ENCODE data around the gene AIFM1.
A peak's percentile ranks its signal among the peaks of the same experiment; 100 is the strongest.

Gene AIFM1

DNA sequence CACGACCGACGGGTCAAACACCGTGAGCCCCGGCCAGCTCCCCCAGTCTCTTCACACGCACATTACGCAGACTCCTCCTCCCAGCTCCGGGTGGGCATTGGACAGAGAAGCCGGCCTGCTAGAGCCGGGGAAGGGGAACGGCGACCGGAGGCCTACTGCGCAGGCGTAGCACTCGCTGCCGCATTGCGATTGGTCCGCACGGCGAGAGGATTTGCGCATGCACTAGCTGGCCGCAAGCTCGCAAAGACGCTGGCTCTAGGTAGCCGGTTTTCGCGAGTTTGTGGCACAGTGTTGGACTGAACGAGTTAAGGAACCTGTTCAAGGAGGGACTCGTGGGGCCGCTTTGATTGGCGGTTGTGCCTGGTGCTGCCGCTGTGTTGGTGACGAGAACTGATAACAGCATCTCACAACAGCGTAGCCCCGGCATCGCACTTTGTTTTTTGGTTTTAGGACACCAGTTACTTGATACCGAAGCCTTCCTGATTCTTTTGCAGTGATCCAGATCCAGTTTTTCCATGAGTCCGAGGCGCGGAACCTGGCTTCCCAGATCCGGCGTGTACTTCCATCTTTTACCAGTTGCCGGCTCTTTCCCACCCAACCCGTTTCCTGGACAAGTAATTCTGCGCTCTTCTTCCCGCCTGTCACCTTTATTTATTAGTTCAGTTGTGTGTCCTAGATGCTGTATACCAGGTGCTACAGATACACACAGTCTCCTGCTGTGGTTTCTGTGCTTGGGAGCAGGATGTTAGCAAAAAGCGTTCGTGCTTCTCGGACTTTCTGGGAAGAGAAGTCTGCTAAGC lies at the start of gene AIFM1:
Gene AIFM1, minus strand, starts transcription at position 139 of the 800 bp plus-strand sequence. CDS start 185 bp downstream, outside the sequence.
- peak; percentile 88 for DNase-seq (ENCODE audit: low spot score)
- peak; percentile 55 for FAIRE-seq

- no peak for FAIRE-seq
- no peak for DNase-seq (ENCODE audit: low spot score)
These were observed 47.7 kb upstream of the AIFM1 start for GRCh38 chrX:130213376-130213775.

DNA sequence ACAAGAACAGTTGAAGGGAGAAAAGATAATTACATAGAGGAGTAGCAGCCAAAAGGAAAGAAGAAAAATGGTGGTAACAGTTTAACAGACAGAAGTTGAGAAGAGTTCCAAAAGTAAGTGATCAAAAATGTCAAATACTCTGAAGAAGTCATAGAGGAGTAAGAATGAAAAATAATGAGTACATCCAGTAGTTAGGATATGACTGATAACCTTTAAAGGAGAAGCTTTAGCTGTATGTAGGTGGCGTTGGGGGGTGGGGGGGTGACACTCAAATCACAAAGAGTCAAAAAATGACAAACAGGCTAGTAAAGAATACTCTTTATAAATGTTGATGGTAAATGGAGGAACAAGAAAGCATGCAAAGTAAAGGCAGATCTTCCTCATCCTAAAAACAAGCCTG lies 46.7 kb upstream of the AIFM1 start:
- DNase-seq (ENCODE audit: low spot score) (no peak), FAIRE-seq (no peak)

- no peak for DNase-seq (ENCODE audit: low spot score)
- FAIRE-seq: no peak
These were observed 46.0 kb upstream of the AIFM1 start for GRCh38 chrX:130211415-130212186.

DNA sequence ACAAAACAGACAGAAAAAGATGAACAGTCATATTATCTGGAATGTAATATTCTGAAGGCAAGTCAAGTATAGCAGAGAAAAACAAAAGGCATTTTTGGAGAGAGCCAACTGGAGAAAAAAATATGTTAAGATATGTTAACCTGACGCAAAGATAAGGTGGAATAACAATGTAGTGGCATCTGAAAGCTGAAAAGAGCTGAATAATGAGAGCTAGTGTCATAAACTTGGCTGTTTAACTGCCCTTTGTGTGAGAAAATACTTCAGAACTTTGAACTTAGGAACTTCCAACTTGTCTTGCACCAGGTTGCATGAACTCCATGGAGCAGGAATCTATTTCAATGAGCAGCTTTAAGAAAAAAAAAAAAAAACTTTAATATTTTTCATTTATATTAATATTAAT lies 39.0 kb upstream of the AIFM1 start:
- FAIRE-seq: no peak

DNA sequence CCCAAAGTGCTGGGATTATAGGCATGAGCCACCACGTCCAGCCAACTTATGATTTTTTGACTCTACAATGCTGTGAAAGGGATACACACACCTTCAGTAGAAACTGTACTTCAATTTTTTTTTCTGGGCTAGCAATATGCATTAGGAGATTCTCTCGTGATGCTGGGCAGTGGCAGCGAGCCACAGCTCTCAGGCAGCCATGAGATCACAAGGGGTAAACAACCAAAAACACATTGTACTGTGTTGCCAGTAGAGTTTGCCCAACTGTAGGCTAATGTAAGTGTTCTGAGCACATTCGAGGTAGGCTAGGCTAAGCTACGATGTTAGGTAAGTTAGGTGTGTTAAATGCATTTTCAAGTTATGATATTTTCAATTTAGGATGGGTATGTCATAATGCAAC lies 31.8 kb upstream of the AIFM1 start:
- DNase-seq (ENCODE audit: low spot score) (no peak), FAIRE-seq (no peak)

More for the DNA sequence above, 39.0 kb upstream of the AIFM1 start:
- no peak for DNase-seq (ENCODE audit: low spot score)

DNA sequence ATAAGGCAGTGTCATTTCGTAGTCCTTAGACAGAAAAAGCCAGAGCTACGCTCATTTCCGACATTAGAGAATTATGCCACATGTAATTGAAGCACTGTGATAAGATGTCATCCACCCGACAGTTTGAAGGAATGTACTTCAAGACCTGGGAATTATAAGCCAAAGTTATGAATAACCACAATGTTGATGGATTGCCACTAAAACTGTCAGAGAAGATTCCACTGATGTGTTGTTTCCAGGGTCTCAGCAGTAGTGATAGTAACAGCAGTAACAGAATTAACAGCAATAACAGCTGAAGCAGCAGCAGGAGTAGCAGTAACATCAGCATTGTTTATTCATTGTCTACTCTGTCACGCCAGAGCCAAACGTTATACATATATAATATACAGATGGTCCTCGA lies 30.8 kb upstream of the AIFM1 start:
- DNase-seq (ENCODE audit: low spot score): no peak

DNA sequence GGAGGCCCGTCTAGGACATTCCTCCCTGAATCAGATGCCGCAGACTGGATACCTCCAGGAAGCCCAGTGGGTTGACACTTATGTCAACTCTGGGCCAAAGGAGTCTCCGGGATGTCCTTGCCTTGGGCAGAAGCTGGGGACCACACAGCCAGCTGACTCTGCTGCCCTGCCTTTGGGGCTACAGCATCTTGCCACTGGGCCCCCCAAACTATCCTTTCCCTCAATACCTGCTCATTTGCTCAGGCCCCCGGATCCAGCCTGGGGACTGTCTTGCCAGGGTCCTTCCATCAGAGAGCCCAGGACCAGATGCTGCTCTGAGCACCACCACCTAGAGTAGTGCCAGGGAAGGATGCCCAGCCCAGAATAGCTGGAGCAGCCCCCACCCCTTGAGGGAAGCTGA lies 25.2 kb upstream of the AIFM1 start:
- FAIRE-seq: no peak
- no peak for DNase-seq (ENCODE audit: low spot score)

More for the DNA sequence above, 30.8 kb upstream of the AIFM1 start:
- no peak for FAIRE-seq

GRCh38 chrX:130186651-130187050 lies 21.0 kb upstream of the AIFM1 start:
- FAIRE-seq (no peak), DNase-seq (ENCODE audit: low spot score) (no peak)

DNA sequence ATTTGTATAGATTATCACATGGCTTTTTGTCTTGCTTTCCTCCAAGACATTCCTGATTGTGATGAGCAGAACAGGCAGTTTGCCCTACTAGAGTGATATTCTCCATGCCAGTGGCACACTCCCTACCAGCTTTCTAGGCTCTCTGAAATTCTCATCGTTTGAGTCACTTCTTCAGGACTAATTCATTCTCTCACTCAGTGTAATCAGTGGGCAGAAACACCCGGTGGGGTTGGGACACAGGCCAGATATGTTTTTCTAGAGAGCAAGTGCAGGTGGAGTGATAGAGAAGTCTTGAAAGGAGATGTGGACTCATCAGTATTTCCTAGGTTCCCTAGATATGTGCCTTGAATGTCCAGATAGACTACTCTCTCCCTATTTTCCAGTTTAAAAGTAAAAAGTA lies 19.2 kb upstream of the AIFM1 start:
- FAIRE-seq (no peak), DNase-seq (ENCODE audit: low spot score) (no peak)

- FAIRE-seq (no peak), DNase-seq (ENCODE audit: low spot score) (no peak)
These were observed 18.5 kb upstream of the AIFM1 start for GRCh38 chrX:130184168-130184567.

DNA sequence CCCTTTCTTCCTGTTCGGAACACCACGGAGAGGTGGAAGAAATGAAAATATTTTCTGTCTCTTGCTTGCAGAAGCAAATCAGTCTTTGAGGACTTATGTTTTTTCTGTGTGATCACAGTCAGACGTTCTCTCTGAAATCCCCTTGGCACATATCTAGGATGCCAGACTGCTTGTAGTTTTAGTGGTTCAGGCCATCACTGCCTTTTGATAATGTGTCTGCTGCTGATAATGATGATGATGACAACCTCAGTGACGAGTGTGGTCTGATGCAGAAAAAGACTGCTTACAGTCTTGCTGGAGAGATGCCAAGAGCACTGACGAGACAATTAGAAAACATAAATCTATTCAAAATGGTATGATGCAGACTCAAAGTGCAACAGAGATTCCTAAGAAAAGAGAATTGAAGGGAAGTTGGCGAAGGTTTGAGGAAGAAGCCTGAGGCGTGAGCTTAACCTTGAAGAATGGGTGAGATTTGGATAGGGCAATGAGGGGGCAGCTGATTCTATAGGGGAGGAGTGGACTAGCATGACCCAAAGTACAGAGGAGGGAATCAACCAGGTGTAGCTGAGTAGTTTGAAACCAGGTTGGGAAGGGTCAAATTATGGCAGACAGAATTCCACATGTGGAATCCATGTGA lies 14.1 kb upstream of the AIFM1 start:
- no peak for FAIRE-seq

DNA sequence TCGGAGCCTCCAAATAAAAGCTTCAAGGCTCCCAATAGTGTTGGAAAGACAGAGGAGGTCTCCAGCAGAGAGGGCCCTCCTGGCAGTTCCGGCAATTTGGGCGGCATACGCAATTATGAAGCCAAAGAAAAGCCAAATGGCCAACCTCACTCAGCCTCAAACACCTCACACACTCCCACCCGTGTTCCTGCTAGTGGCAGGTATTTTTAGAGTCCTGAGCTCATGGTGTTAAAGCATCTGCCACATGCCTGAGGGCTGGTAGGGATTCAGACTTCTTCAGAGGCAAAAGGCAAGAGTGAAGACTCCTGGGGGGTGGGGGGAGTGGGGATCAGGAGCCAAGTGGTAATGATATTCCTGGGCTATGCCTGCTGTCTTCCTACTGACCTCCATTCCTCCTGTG lies 13.5 kb upstream of the AIFM1 start:
- DNase-seq (ENCODE audit: low spot score) (no peak), FAIRE-seq (no peak)

More for the DNA sequence above, 14.1 kb upstream of the AIFM1 start:
- DNase-seq (ENCODE audit: low spot score): no peak

- no peak for FAIRE-seq
- DNase-seq (ENCODE audit: low spot score): no peak
These were observed 11.3 kb upstream of the AIFM1 start for GRCh38 chrX:130176942-130177341.

- FAIRE-seq (no peak), DNase-seq (ENCODE audit: low spot score) (no peak)
These were observed 10.7 kb upstream of the AIFM1 start for GRCh38 chrX:130176354-130176776.

DNA sequence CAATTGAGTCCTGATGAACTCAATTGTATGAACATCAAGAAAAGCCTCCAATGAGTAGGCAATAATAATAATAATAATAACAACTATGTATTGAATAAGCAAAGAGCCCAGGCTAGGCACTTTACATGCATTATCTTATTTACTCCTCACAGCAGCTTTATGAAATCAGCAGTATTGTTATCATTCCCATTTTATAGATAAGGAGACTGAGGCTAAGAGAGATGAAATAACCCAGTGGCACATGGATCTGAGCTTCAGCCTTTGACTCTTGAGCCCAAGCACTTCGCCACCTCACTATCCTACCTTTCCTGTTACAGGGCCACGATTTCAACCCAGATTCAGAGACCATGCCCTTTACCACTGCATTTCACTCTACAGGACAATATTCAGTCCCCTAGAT lies 9.3 kb upstream of the AIFM1 start:
- DNase-seq (ENCODE audit: low spot score) (no peak), FAIRE-seq (no peak)

- peak; percentile 76 for FAIRE-seq
- DNase-seq (ENCODE audit: low spot score): peak; percentile 23
These were observed 8.5 kb upstream of the AIFM1 start for GRCh38 chrX:130174045-130174704.

GRCh38 chrX:130173190-130173895 lies 7.7 kb upstream of the AIFM1 start:
- FAIRE-seq: peak; percentile 72
- DNase-seq (ENCODE audit: low spot score): peak; percentile 55

DNA sequence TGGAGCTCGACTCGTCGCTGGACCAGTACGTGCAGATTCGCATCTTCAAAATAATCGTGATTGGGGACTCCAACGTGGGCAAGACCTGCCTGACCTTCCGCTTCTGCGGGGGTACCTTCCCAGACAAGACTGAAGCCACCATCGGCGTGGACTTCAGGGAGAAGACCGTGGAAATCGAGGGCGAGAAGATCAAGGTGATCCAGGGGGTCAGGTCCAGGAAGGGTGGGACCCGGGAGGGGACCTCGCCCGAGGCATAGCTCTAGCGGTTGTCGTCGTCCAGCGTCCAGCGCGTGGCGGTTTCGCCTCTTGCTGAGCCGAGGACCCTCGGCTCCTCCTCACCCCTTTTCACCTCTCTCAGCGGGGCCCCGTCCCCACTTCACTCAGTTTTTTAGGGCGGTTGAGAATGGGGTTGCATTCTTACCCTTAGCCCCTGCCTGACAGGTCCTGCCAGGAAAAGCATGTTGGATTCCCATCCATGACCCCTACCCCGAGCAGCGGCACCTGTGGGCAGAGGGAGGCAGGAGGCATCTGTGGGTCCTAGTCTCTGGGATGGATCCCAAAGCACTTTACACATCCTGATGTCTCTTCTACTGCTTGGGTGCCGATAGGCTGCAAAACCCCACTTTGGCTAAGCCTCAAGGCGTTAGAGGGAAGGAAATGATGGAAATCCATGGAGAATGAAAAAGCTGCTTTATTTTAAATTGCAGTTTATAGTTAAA lies 6.6 kb upstream of the AIFM1 start:
- DNase-seq (ENCODE audit: low spot score): no peak
- FAIRE-seq: no peak

DNA sequence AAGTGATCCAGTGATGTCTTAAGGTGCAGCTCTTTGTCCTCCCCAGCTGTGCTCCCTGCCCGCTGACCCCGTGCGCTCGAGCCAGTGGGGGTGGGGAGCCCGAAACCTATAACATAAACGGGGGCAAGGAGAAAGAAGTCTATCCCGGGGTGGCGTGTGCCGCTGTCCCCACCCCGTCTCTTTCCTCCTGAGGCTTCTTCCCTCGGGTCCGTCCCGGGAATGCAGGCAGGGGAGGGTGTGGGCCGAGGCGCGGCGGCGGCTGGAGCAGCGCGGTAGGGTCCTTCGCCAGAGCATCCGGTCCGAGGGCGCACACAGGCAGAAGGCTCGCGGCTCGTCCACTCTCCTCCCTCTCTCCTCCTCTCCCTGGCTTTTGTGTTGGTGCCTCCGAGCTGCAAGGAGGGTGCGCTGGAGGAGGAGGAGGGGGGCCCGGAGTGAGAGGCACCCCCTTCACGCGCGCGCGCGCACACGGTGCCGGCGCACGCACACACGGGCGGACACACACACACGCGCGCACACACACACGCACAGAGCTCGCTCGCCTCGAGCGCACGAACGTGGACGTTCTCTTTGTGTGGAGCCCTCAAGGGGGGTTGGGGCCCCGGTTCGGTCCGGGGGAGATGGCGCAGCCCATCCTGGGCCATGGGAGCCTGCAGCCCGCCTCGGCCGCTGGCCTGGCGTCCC lies 5.9 kb upstream of the AIFM1 start, which contains the start of gene RAB33A:
Gene RAB33A, plus strand, starts transcription at position 517 of the 681 bp plus-strand sequence. Its CDS starts 101 bp downstream, at position 618.
- DNase-seq (ENCODE audit: low spot score) (no peak), FAIRE-seq (no peak)

Measured in RCC 7860 (cell line).